Sigmoid colon (tissue), 4 donors: ENCODE results near the gene PHACTR3.

Experiments used
- CTCF ChIP-seq, 4 experiments: fragments of 450-650 bp in 3 of 4; fragments of 200-600 bp in 1 of 4; IDR thresholded peaks; one replicate each; pipeline ENCODE4 v1.5.1; 2016 to 2019; ENCODE audit warnings: antibody characterized with exemption in 4 of 4, mild to moderate bottlenecking in 3 of 4, moderate library complexity in 2 of 4
- POLR2A ChIP-seq, 2 donors: fragments of 450-650 bp; IDR thresholded peaks; one replicate each; pipeline ENCODE4 v1.6.1; 2016; ENCODE audit warnings: antibody characterized with exemption in 2 of 2, mild to moderate bottlenecking in 2 of 2, moderate library complexity in 2 of 2
- POLR2AphosphoS5 ChIP-seq, 4 donors: sonication (generic); formaldehyde crosslinking; IDR thresholded peaks; one replicate each; pipeline ENCODE4 v1.6.1; 2017; ENCODE audit warnings: antibody characterized with exemption in 4 of 4

GRCh38 chr20:59668926-59669850, 64.8 kb downstream of the PHACTR3 start:
- TF ChIP-seq CTCF (IDR thresholded peaks at IDR 0.05), result no peak
- no peak for TF ChIP-seq POLR2A (IDR thresholded peaks at IDR 0.05)
- no peak for TF ChIP-seq POLR2AphosphoS5 (IDR thresholded peaks at IDR 0.05)
